PFSK-1 (cell line): Measurements from ENCODE around the gene KLHL17.

ENCODE experiments used
- POLR2AphosphoS5 ChIP-seq: IDR thresholded peaks from 2 replicates; pipeline ENCODE4 v1.6.1; 2012; ENCODE audit warnings: low read depth, mild to moderate bottlenecking, control low read depth, low read length, moderate library complexity
- REST ChIP-seq, 2 experiments: IDR thresholded peaks; 2 replicates each; pipeline versions ENCODE4 v1.6.1 to v1.8.0; 2011 to 2012; ENCODE audit warnings: low read depth in 2 of 2, low read length in 2 of 2, control low read depth in 1 of 2, inconsistent platforms in 1 of 2, mild to moderate bottlenecking in 1 of 2, moderate library complexity in 1 of 2; ENCODE audit not compliant: insufficient read depth in 1 of 2
- SIN3A ChIP-seq: IDR thresholded peaks from 2 replicates; pipeline ENCODE4 v1.6.1; 2012; ENCODE audit warnings: mild to moderate bottlenecking, low read length, moderate library complexity, borderline replicate concordance; ENCODE audit not compliant: insufficient read depth
- TAF1 ChIP-seq: IDR thresholded peaks from 2 replicates; pipeline ENCODE4 v1.6.1; 2012; ENCODE audit warnings: low read length, control low read depth, borderline replicate concordance; ENCODE audit not compliant: insufficient read depth

GRCh38 chr1:964691-965525 is 4.5 kb downstream of the KLHL17 start:
- TF ChIP-seq POLR2AphosphoS5 (no peak), REST (IDR thresholded peaks at IDR 0.05; ENCODE audit: insufficient read depth in 1 of 2, low read depth in 2 of 2, low read length in 2 of 2) (no peak), SIN3A (no peak), TAF1 (no peak)
